ENCODE results near the gene PTPA.

Gene PTPA

DNA sequence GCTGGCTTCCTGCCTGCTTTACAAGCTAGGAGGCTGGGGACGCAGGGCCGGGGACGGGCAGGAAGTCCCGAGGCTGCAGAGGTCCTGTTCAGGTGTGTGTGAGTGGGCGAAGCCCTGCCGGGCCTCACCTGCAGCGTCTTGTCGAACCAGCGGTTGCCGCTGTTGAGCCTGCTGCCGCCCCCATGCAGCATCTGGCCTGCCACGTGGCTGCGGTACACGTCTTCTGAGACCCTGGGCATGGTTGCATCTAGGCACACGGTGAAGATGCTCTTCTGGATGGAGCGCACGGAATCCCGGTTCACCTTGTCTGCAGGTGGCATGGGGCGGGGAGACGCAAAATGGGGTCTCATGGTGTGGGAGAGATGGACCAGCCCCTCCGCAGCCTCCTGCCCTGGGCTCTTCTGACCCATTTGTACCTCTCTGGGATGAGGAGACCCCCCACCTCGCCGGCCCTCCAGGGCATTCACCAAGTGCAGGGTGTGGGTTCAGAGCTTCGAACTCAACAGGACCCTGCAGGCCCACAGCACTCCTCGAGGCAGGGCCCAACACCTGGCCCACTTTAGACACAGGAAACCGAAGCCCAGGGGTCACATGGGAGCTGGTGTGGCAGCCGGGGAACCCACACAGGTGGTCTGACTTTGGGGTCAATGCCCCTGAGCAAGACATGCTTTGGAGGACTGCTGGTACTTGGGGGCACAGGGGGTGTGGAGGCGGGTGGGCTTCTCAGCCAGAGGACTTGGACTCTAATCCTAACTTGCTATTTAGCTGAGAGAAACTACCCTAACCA lies 10.6 kb upstream of the PTPA start:
- Mint-ChIP-seq H3K36me3 (no peaks in the 10 kb centered on the region), H3K4me3 (no peak overlapping the region), H3K27ac (peak overlapping the region; percentile 74), H3K9me3 (no peaks in the 10 kb centered on the region), H3K4me1 (no peaks in the 10 kb centered on the region)
- DNase-seq (ENCODE audit: low spot score in 2 of 2) (no peak), ATAC-seq (no peak)

DNA sequence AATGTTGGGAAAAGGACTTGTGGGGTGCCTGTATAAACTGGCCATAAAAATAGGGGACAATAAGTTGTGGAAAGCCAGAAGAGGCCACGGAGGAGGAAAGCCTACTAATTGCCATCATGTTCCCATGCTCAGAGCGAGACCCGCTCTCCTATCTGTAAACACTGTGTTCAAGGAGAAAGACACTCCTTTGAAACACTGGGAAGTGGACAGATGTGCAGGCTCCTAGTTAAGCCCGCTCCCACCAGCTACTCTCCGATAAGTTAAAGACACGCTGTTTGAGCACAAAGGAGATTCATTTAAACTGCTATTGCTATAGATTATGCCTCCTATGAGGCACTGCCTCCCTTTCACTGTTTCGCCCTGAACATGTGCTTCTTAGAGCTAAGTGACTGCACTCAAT lies 9.9 kb upstream of the PTPA start:
- ATAC-seq: no peak
- H3K9me3 Mint-ChIP-seq: no peaks in the 10 kb centered on the region
- no peaks in the 10 kb centered on the region for H3K36me3 Mint-ChIP-seq
- H3K4me1 Mint-ChIP-seq: no peaks in the 10 kb centered on the region
- no peak overlapping the region for H3K4me3 Mint-ChIP-seq
- H3K27ac Mint-ChIP-seq: peak overlapping the region; percentile 74
- DNase-seq (ENCODE audit: low spot score in 2 of 2): no peak

GRCh38 chr9:129102095-129102525 lies 9.1 kb upstream of the PTPA start:
- H3K4me1 Mint-ChIP-seq: no peaks in the 10 kb centered on the region
- ATAC-seq (no peak), DNase-seq (ENCODE audit: low spot score in 2 of 2) (no peak)
- H3K36me3 Mint-ChIP-seq: peaks cover 6% of the 10 kb centered on the region
- H3K27ac Mint-ChIP-seq: peak overlapping the region; percentile 74
- H3K4me3 Mint-ChIP-seq: no peak overlapping the region
- no peaks in the 10 kb centered on the region for H3K9me3 Mint-ChIP-seq

GRCh38 chr9:129102791-129103594 lies 8.2 kb upstream of the PTPA start:
- Mint-ChIP-seq H3K27ac (no peak overlapping the region), H3K4me3 (no peak overlapping the region), H3K9me3 (no peaks in the 10 kb centered on the region)

DNA sequence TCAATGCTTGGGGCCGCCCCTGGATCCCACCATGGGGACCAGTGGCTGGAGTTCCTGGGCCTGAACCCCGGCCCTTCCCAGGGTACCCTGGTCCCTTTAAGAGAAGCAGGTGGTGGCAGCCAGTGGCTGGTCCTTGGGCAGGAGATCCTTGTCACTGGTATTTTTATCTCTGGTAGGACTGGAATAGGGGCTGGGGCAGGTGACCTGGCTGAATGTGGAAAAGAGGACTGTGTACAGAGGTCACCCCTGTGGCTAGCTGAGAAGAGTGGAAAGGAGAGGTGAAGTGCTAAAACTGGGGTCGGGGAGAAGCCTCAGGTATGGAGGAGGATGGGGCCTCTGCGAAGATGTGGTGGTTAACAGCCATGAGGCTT lies 7.6 kb upstream of the PTPA start:
- H3K4me1 Mint-ChIP-seq: peaks cover 2% of the 10 kb centered on the region
- no peaks in the 10 kb centered on the region for H3K9me3 Mint-ChIP-seq
- DNase-seq (ENCODE audit: low spot score in 2 of 2) (no peak), ATAC-seq (no peak)
- no peak overlapping the region for H3K27ac Mint-ChIP-seq
- peaks cover 8% of the 10 kb centered on the region for H3K36me3 Mint-ChIP-seq
- no peak overlapping the region for H3K4me3 Mint-ChIP-seq

More at GRCh38 chr9:129102791-129103594, 8.2 kb upstream of the PTPA start:
- peak; percentile 50 for ATAC-seq
- no peak for DNase-seq (ENCODE audit: low spot score in 2 of 2)
- H3K4me1 Mint-ChIP-seq: no peaks in the 10 kb centered on the region
- H3K36me3 Mint-ChIP-seq: peaks cover 8% of the 10 kb centered on the region

DNA sequence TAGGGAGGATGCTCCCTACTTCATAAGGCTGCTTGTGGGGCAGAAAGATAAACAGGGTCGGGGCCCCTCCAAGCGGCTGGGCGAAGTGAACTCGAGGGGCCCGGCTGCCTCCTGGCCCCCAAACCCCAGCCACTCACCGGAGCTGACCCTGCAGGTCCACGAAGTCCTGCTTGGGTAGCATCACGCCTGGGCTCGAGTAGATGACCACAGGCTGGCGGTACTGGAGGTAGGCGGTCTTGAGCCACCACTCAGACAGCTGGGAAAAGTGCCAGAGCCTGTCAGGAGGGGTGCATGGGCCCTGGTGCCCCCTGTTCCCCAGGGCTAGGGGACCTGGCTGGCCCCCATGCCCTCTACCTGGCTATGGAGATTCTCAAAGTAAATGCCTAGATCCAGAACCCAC lies 7.2 kb upstream of the PTPA start:
- no peaks in the 10 kb centered on the region for H3K9me3 Mint-ChIP-seq
- DNase-seq (ENCODE audit: low spot score in 2 of 2) (no peak), ATAC-seq (no peak)
- H3K27ac Mint-ChIP-seq: no peak overlapping the region
- peaks cover 7% of the 10 kb centered on the region for H3K4me1 Mint-ChIP-seq
- no peak overlapping the region for H3K4me3 Mint-ChIP-seq
- H3K36me3 Mint-ChIP-seq: peaks cover 8% of the 10 kb centered on the region

DNA sequence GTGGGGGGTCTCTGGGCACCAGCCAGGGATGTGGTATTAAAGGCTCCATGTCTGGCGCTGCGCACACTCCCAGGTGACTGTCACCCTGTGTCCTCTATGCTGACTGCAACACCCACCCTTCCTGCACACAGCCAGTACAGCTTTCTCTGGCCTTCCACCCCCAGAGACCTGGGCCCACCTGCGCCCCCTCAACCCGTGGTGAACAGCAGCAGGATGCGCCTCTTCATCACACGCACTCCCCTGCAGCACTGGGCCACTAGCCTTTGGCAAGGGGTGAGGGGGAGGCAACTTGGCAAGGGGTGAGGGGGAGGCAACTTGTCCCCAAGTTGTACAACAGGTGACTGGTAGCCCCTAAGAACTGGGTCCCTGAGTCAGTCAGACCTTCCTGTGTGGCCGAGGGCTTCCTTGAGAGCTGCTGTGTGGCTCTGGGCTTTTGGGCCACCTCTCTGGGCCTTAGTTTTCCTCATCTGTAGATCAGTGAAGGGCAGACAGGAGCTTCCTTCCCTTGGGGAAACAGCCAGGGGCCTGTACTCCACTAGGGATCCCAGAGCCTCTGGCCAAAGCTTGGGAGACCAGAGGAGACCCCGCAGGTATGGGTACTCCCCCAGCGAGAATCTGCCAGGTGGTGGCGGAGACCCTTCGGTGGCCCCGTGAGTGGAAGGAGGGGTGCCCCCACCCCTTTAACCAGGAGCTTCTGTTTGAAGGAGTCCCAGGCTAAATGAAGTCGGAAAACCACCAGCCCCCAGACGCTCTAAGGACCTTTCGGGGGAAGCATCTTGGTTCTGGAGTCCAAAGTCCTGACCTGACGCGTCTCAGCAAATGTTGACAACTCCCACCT lies 5.1 kb upstream of the PTPA start:
- Mint-ChIP-seq H3K36me3 (peaks cover 8% of the 10 kb centered on the region), H3K4me1 (peaks cover 15% of the 10 kb centered on the region), H3K4me3 (no peak overlapping the region), H3K27ac (peak overlapping the region; percentile 18), H3K9me3 (no peaks in the 10 kb centered on the region)
- ATAC-seq (no peak), DNase-seq (ENCODE audit: low spot score in 2 of 2) (no peak)

DNA sequence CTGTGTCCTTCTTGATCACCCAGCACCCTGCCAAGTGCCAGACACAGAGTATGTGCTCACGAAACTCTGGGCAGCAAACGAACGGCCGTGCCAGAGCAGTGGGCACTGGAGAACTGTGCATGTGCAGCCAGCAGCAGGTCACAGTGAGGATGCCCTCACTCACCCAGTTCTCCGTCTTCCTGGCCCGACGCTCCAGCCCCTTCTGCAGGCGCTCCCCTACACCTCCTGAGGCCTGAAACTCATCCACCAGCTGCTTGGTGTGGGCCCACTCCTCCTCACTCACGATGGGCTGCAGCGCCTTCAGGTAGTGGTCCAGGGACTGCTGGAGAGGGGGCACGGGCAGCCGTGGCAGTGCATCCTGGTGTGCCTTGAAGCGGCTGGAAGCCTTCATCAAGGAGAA lies 3.6 kb upstream of the PTPA start:
- Mint-ChIP-seq H3K27ac (no peak overlapping the region), H3K4me1 (peaks cover 15% of the 10 kb centered on the region), H3K9me3 (no peaks in the 10 kb centered on the region), H3K4me3 (no peak overlapping the region), H3K36me3 (peaks cover 8% of the 10 kb centered on the region)
- no peak for ATAC-seq
- no peak for DNase-seq (ENCODE audit: low spot score in 2 of 2)

DNA sequence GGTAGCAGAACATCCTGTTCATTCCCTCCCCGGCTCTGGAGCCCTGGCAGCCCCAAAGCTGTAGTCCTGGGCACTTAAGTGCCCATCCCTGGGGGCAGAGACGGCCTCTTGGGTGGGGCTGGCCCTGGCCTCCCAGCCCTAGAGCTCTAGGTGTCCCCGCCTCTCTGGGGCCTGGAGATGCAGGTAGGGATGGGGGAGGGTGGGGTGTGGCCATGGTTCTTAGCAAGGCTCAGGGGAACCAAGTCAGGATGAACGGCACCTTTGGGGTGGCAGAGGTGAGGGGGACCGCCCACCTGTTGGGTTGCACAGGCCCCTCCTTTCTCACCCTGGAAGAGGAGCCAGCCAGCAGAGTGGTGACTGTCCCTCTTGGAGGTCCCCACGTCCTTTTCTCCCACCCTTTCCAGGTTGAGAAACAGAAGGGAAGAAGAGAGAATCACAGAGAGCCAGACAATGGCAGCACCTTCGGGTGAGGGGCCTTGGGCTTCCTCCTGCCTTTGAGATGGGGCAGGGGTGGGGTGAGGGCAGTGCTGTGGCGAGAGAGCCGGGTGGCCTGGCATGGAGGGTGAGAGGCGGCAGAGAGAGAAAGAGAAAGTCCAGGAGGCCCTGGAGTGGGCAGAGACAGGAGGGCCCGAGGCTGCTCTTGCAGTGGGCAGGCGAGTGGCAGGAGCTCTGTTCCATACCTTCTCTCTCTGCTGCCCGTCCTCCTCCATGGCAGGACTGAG lies 3.0 kb upstream of the PTPA start:
- Mint-ChIP-seq H3K9me3 (no peaks in the 10 kb centered on the region), H3K4me3 (peak overlapping the region; percentile 86), H3K4me1 (peaks cover 15% of the 10 kb centered on the region), H3K27ac (no peak overlapping the region), H3K36me3 (peaks cover 10% of the 10 kb centered on the region)
- ATAC-seq (no peak), DNase-seq (ENCODE audit: low spot score in 2 of 2) (no peak)

DNA sequence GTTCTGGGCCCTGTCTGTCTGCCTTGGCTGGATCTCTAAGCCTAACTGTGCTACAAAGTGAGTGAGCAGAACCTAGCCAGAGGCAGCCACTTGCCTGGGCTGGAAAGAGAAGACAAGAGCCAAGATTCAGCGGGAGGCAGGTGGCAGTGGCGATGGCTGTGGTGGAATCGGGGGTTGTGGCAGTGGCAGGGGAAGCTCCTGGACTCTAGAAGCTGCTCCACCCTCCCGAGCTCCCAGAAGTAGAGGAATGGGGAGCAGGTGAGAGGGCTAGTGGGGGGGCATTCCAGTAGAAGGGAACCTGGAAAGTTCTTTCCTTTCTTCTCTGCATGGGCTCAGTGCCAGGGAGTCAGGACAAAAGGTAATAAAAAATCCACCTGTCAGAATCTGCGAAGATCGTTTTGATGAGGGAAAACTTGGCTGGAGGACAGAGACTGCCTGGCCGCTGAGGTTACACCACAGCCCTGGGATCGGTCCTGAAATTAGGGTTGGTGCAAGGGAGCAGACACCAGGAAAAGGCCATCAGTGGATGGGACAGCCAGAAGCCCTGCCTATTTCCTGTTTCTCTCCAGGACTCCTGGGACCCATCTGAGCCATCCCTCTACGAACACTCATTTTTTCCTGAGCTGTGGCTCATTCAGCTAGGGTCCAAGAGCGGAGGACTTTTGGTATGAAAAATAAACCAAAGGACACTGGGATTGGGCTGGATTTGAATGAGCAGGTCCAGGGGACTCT lies 2.2 kb upstream of the PTPA start:
- DNase-seq (ENCODE audit: low spot score in 2 of 2): no peak
- Mint-ChIP-seq H3K4me3 (peak overlapping the region; percentile 86), H3K27ac (peak overlapping the region; percentile 79), H3K4me1 (peaks cover 15% of the 10 kb centered on the region), H3K36me3 (peaks cover 14% of the 10 kb centered on the region), H3K9me3 (no peaks in the 10 kb centered on the region)
- no peak for ATAC-seq

- DNase-seq (ENCODE audit: low spot score in 2 of 2) (no peak), ATAC-seq (no peak)
- H3K9me3 Mint-ChIP-seq: no peaks in the 10 kb centered on the region
- H3K4me1 Mint-ChIP-seq: peaks cover 15% of the 10 kb centered on the region
- H3K27ac Mint-ChIP-seq: peak overlapping the region; percentile 79
- peak overlapping the region; percentile 86 for H3K4me3 Mint-ChIP-seq
- H3K36me3 Mint-ChIP-seq: peaks cover 14% of the 10 kb centered on the region
Measured at GRCh38 chr9:129109537-129109903, 1.7 kb upstream of the PTPA start.

DNA sequence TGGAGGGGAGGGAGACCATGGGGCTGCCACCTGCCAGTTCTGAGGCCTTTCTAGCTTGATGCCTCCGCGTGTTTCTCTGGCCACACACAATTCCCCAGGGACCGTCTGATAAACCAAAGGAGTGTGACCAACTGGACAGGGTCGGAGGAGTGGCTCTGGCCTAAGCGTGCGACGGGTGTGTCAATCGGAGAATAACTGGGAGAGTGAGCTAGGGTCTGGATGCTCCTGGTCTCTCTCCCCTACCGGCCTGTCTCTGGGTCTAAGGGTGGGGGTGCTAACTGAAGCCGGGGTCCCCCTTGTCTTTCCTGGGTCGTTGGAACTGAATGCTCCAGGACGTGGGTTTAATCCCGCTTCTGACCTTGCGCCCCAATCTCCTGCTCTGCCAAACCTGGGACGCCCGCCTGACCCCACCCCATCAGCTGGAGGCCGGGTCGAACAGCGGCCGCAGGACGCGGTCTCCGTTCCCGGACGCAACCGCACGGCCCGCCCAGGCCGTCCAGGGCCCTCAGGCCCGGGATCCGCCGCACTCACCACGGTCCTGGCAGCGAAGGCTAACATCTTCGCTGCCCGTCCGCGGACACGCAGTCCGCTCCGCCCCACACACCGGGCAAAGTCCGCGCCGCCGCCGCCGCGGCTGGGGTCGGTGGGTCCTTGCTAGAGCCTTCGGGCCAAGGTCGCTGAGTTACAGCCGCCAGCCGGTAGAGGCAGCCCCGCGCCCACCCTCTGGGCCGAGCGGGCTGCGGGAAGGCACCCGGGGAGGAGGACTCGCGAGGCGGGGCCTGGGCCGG lies 1.1 kb upstream of the PTPA start:
- Mint-ChIP-seq H3K4me3 (peak overlapping the region; percentile 86), H3K36me3 (peaks cover 14% of the 10 kb centered on the region), H3K9me3 (no peaks in the 10 kb centered on the region), H3K4me1 (peaks cover 18% of the 10 kb centered on the region), H3K27ac (peak overlapping the region; percentile 96)
- DNase-seq (ENCODE audit: low spot score in 2 of 2): peak in 1 of 2 donors; percentile 55
- ATAC-seq: no peak

DNA sequence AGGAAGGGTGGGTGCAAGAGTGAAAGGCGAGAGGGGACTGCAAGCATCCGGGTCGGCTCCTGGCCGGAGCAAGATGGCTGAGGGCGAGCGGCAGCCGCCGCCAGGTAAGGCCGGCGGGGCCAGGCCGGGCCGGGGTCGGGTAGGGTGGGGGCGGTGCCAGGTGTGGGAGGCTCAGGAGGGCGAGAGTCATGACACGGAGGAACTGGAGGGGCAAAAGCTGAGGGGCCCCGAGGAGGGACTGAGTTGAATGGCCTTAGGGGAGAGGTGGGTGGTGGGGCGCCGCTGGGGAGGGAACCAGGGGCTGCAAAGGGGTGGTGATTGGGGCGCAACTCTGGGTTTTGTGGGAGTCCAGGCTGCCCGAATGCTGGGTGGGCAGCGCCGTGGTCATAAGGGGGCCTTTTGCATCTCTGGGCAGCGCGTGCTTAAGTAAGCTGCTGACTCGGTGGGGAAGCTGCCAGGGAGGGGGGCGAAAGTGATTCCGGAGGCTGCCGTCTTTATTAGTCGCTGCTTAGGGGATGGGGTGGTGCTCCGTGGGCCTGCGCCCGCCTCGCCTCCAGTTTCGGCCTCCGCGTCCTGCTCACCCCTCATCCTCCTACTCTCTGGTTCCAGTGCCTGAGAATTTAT lies 425 bp downstream of the PTPA start:
- DNase-seq (ENCODE audit: low spot score in 2 of 2) (peak in 1 of 2 donors; percentile 68), ATAC-seq (no peak)
- peaks cover 22% of the 10 kb centered on the region for H3K4me1 Mint-ChIP-seq
- H3K36me3 Mint-ChIP-seq: peaks cover 13% of the 10 kb centered on the region
- no peaks in the 10 kb centered on the region for H3K9me3 Mint-ChIP-seq
- H3K4me3 Mint-ChIP-seq: peak overlapping the region; percentile 86
- H3K27ac Mint-ChIP-seq: peak overlapping the region; percentile 96

Measured in stimulated activated effector memory CD8-positive, alpha-beta T cell treated with anti-CD3 and anti-CD28 coated beads, Interleukin-12 subunit alpha, Interleukin-12 subunit beta, amount 100 ng/mL, for 72 hours (primary cell).